Measurements from ENCODE around the gene MRPL32. TPM values are rescaled to one million over a fixed set of nuclear protein-coding genes. Genes with fewer than 3 reads are reported as not detected.

The MRPL32 gene
- total RNA-seq, 1 experiment from 2014 or later = 101 TPM

DNA sequence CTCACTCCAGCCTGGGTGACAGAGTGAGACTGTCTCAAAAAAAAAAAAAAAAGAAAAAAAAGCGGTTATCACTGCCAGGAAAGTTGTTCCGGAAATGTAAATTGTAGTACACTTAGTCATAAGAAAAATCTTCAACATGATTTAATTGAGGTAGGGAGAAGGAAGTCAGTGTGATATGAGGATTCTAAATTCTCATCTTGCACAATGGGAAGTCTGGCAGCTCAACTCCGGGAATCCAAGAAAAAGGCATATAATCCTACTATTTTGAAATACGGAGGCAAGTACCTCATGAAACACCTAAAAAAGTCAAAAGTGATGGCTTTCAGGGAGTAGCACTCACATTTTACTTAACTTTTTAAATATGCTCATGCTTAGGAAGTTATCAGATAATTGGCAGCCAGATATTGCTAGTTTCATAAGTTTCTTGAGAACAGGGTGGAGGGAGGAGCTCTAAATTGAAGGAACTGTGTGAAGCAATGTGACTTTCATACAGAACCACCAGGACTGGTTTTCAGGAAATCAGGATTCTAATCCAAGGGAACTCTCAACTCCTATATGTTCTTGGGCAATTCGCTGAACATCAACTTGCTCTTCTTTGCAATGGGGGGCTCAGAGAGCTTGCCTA, 17.6 kb upstream of the MRPL32 start:
- H3K9ac ChIP-seq (ENCODE audit: extremely low read depth, insufficient read length, low read length) = no peak overlapping the region
- H3K9me3 ChIP-seq (ENCODE audit: control insufficient read depth, low read depth, low read length) = no peaks in the 10 kb centered on the region
- H3K36me3 Mint-ChIP-seq (ENCODE audit: insufficient read depth in 1 of 3, low read depth in 3 of 3) = peaks cover 15 to 65% (median 54%) of the 10 kb centered on the region in 3 experiments; a peak in 6 of 7 replicates
- H3K79me2 ChIP-seq (ENCODE audit: insufficient read depth, low read length) = peaks cover 3% of the 10 kb centered on the region; the same call in 1 of the 2 replicates
- no peaks in the 10 kb centered on the region for H3K27me3 Mint-ChIP-seq (ENCODE audit: low read depth)
- no peak overlapping the region for H2BK20ac ChIP-seq (ENCODE audit: low read depth, low read length, poor library complexity, severe bottlenecking)
- no peak overlapping the region for H4K8ac ChIP-seq (replicated peaks; ENCODE audit: insufficient read length, low read depth, low read length)
- H3K4me1 ChIP-seq (ENCODE audit: insufficient read depth, low read length) = peaks cover 12% of the 10 kb centered on the region
- no peak overlapping the region for H2BK5ac ChIP-seq (ENCODE audit: insufficient read length, low read length)
- no peaks in the 10 kb centered on the region for H3K27me3 ChIP-seq (ENCODE audit: insufficient read depth, low read length)
- H3K14ac ChIP-seq (ENCODE audit: insufficient read depth, low read length) = no peak overlapping the region
- H4K91ac ChIP-seq (ENCODE audit: insufficient read length, low read depth, low read length) = no peak overlapping the region
- WGBS (ENCODE audit: extremely low coverage, insufficient read length, low lambda C conversion rate) = no CpG with 5 or more reads among the region's 5 CpGs
- H3K4me3 Mint-ChIP-seq = no peak overlapping the region
- H3T11ph ChIP-seq (ENCODE audit: low read length) = no peak overlapping the region
- H4K20me1 ChIP-seq (ENCODE audit: control insufficient read depth, insufficient read depth, insufficient read length) = no peaks in the 10 kb centered on the region
- no peak overlapping the region for H3K27ac ChIP-seq (ENCODE audit: insufficient read length, low read depth, low read length)
- no peaks in the 10 kb centered on the region for H3K79me1 ChIP-seq (ENCODE audit: insufficient read depth, low read depth, low read length, poor library complexity, severe bottlenecking)
- H2AK5ac ChIP-seq (ENCODE audit: insufficient read length, low read length) = no peak overlapping the region
- no peak overlapping the region for H3K23ac ChIP-seq (ENCODE audit: insufficient read length, low read depth, low read length)
- H2BK120ac ChIP-seq (ENCODE audit: low read depth, low read length, poor library complexity, severe bottlenecking) = no peak overlapping the region
- no peak overlapping the region for H2AFZ ChIP-seq (ENCODE audit: low read length)
- TF ChIP-seq, protein P1, sequence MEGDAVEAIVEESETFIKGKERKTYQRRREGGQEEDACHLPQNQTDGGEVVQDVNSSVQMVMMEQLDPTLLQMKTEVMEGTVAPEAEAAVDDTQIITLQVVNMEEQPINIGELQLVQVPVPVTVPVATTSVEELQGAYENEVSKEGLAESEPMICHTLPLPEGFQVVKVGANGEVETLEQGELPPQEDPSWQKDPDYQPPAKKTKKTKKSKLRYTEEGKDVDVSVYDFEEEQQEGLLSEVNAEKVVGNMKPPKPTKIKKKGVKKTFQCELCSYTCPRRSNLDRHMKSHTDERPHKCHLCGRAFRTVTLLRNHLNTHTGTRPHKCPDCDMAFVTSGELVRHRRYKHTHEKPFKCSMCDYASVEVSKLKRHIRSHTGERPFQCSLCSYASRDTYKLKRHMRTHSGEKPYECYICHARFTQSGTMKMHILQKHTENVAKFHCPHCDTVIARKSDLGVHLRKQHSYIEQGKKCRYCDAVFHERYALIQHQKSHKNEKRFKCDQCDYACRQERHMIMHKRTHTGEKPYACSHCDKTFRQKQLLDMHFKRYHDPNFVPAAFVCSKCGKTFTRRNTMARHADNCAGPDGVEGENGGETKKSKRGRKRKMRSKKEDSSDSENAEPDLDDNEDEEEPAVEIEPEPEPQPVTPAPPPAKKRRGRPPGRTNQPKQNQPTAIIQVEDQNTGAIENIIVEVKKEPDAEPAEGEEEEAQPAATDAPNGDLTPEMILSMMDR (conservative IDR thresholded peaks at IDR 0.05) = no peak
- no peak overlapping the region for H4K5ac ChIP-seq (ENCODE audit: insufficient read length, low read depth, low read length)
- H2BK15ac ChIP-seq (ENCODE audit: low read depth, low read length) = no peak overlapping the region
- no peak overlapping the region for H3K4me2 ChIP-seq (ENCODE audit: insufficient read depth, insufficient read length, low read length)
- H3K27ac Mint-ChIP-seq = peak overlapping the region in 1 of 3 experiments; percentile 81; a peak in 2 of 7 replicates
- H3K9me3 Mint-ChIP-seq = no peaks in the 10 kb centered on the region; a peak in 1 of 5 replicates
- no peak overlapping the region for H3K4ac ChIP-seq (ENCODE audit: low read depth, low read length)
- H3K23me2 ChIP-seq (ENCODE audit: insufficient read length, low read depth, low read length, poor library complexity, severe bottlenecking) = peaks cover 9% of the 10 kb centered on the region
- peaks cover 36% of the 10 kb centered on the region in 2 experiments for H3K4me1 Mint-ChIP-seq
- no peak for DNase-seq
- no peak overlapping the region for H2BK12ac ChIP-seq (ENCODE audit: insufficient read length, low read depth, low read length)
- no peak overlapping the region for H3K56ac ChIP-seq (ENCODE audit: insufficient read length, low read depth, low read length)
- no peak overlapping the region for H3K18ac ChIP-seq (ENCODE audit: insufficient read length, low read depth, low read length)

Measured in H9 (cell line).